SK-N-SH (cell line): ENCODE data around the gene CTCF. TPM values are rescaled to one million over a fixed set of nuclear protein-coding genes. Genes with fewer than 3 reads are reported as not detected.

Experiments used
- CTCF ChIA-PET: fragments of 300-600, 350-600 bp; formaldehyde crosslinking; extraction: SDS; loops from one replicate; lab custom pipeline; 2021; lab: Yijun Ruan, JAX
- POLR2A ChIA-PET: fragments of 350-600 bp; sonication (Branson Sonifier 250); formaldehyde crosslinking; extraction: SDS; loops from one replicate; lab custom pipeline; 2020; ENCODE audit warnings: antibody characterized with exemption, inconsistent platforms; lab: Yijun Ruan, JAX
- DNase-seq: peaks from one replicate; pipeline ENCODE4 v3.0.0; 2012
- H2AFZ ChIP-seq: fragments of 200-600 bp; sonication (generic); 2 replicates; pipeline ENCODE4 v1.8.1; 2016; ENCODE audit warnings: antibody characterized with exemption, mild to moderate bottlenecking, low read depth
- H3F3A ChIP-seq: fragments of 200-600 bp; sonication (generic); replicated peaks from 2 replicates; pipeline ENCODE3; 2016; ENCODE audit warnings: antibody characterized with exemption, mild to moderate bottlenecking; ENCODE audit not compliant: insufficient read depth
- H3K27ac ChIP-seq, 2 experiments: fragments of 200-500 bp in 1 of 2; fragments of 200-600 bp in 1 of 2; sonication (Bioruptor generic) in 1 of 2; sonication (generic), shearing (Covaris generic) in 1 of 2; 2 replicates each; pipeline versions ENCODE4 v1.5.1 to v1.6.1; 2014 to 2016; ENCODE audit warnings: low read depth in 2 of 2, inconsistent platforms in 1 of 2, low read length in 1 of 2, mild to moderate bottlenecking in 1 of 2, mixed read lengths in 1 of 2
- H3K27me3 ChIP-seq: fragments of 200-600 bp; sonication (generic), shearing (Covaris generic); 2 replicates; pipeline ENCODE4 v1.6.1; 2016; ENCODE audit warnings: mixed run types; ENCODE audit not compliant: insufficient read depth
- H3K36me3 ChIP-seq, 2 experiments: fragments of 200-500 bp in 1 of 2; fragments of 200-600 bp in 1 of 2; sonication (Bioruptor generic) in 1 of 2; sonication (generic) in 1 of 2; replicated peaks in 1 of 2; 2 replicates each; pipeline versions ENCODE3 to v1.5.1; 2014 to 2016; ENCODE audit warnings: low read length in 1 of 2, mild to moderate bottlenecking in 1 of 2; ENCODE audit not compliant: insufficient read depth in 2 of 2, control insufficient read depth in 1 of 2
- H3K4me1 ChIP-seq, 2 experiments: fragments of 200-500 bp in 1 of 2; fragments of 200-600 bp in 1 of 2; sonication (Bioruptor generic) in 1 of 2; sonication (generic), shearing (Covaris generic) in 1 of 2; 2 replicates each; pipeline versions ENCODE4 v1.5.1 to v1.6.1; 2014 to 2016; ENCODE audit warnings: low read depth in 1 of 2, low read length in 1 of 2, mixed run types in 1 of 2; ENCODE audit not compliant: insufficient read depth in 2 of 2, control insufficient read depth in 1 of 2
- H3K4me2 ChIP-seq: fragments of 200-600 bp; sonication (generic), shearing (Covaris generic); 2 replicates; pipeline ENCODE4 v1.6.1; 2017; ENCODE audit warnings: mixed run types
- H3K4me3 ChIP-seq, 2 experiments: fragments of 200-500 bp in 1 of 2; fragments of 200-600 bp in 1 of 2; sonication (Bioruptor generic) in 1 of 2; sonication (generic), shearing (Covaris generic) in 1 of 2; 2 replicates each; pipeline versions ENCODE4 v1.5.1 to v1.8.1; 2014 to 2016; ENCODE audit warnings: low read depth in 2 of 2, inconsistent platforms in 1 of 2, low read length in 1 of 2, mild to moderate bottlenecking in 1 of 2, mixed read lengths in 1 of 2, moderate library complexity in 1 of 2
- H3K79me2 ChIP-seq: fragments of 200-600 bp; sonication (generic); 2 replicates; pipeline ENCODE4 v1.8.1; 2017; ENCODE audit warnings: mild to moderate bottlenecking; ENCODE audit not compliant: insufficient read depth
- H3K9ac ChIP-seq: fragments of 200-600 bp; sonication (generic); 2 replicates; pipeline ENCODE4 v1.6.1; 2017; ENCODE audit warnings: mixed run types
- H3K9me2 ChIP-seq: fragments of 200-600 bp; sonication (generic); 2 replicates; pipeline ENCODE4 v1.6.1; 2017; ENCODE audit warnings: mixed run types
- H3K9me3 ChIP-seq: fragments of 200-600 bp; sonication (generic); 2 replicates; pipeline ENCODE4 v1.6.1; 2017; ENCODE audit warnings: mixed run types, mild to moderate bottlenecking, moderate library complexity
- H4K20me1 ChIP-seq: fragments of 200-600 bp; sonication (generic); 2 replicates; pipeline ENCODE4 v1.6.1; 2017; ENCODE audit warnings: mild to moderate bottlenecking, mixed run types; ENCODE audit not compliant: insufficient read depth
- CHD2 ChIP-seq: fragments of 150-350 bp; IDR thresholded peaks from 2 replicates; pipeline ENCODE4 v1.6.1; 2018; ENCODE audit warnings: low read length; ENCODE audit not compliant: partially characterized antibody
- ELF1 ChIP-seq: IDR thresholded peaks from 2 replicates; pipeline ENCODE4 v1.4.0; 2012
- EP300 ChIP-seq, 2 experiments: IDR thresholded peaks; 2 replicates each; pipeline versions ENCODE4 v1.4.0 to v1.6.1; 2012; ENCODE audit warnings: borderline replicate concordance in 1 of 2, low read depth in 1 of 2, low read length in 1 of 2
- EZH2phosphoT487 ChIP-seq: fragments of 200-600 bp; sonication (generic); IDR thresholded peaks from 2 replicates; pipeline ENCODE4 v1.6.1; 2017; ENCODE audit warnings: low read depth, mixed run types, mild to moderate bottlenecking, antibody characterized with exemption, moderate library complexity, borderline replicate concordance
- FOXJ3 ChIP-seq: sonication (generic); formaldehyde crosslinking; IDR thresholded peaks from 2 replicates; pipeline ENCODE4 v1.5.1; 2020; ENCODE audit warnings: mild to moderate bottlenecking, missing genetic modification reagents
- JUND ChIP-seq: IDR thresholded peaks from 2 replicates; pipeline ENCODE4 v1.4.0; 2012
- MAX ChIP-seq: IDR thresholded peaks from 2 replicates; pipeline ENCODE4 v1.4.0; 2012; ENCODE audit warnings: low read depth
- MEF2A ChIP-seq: IDR thresholded peaks from 2 replicates; pipeline ENCODE4 v1.4.0; 2012; ENCODE audit warnings: low read depth, borderline replicate concordance
- NFIC ChIP-seq: IDR thresholded peaks from 2 replicates; pipeline ENCODE4 v1.4.0; 2012; ENCODE audit warnings: borderline replicate concordance
- NRF1 ChIP-seq: IDR thresholded peaks from 2 replicates; pipeline ENCODE4 v1.6.1; 2012; ENCODE audit warnings: low read depth, mild to moderate bottlenecking, low read length
- PBX3 ChIP-seq: IDR thresholded peaks from 2 replicates; pipeline ENCODE4; 2012
- POLR2AphosphoS5 ChIP-seq: IDR thresholded peaks from 2 replicates; pipeline ENCODE4 v1.6.1; 2012; ENCODE audit warnings: low read depth, low read length
- RAD21 ChIP-seq: IDR thresholded peaks from 2 replicates; pipeline ENCODE4 v1.6.1; 2012; ENCODE audit warnings: mild to moderate bottlenecking, low read length
- RCOR1 ChIP-seq: fragments of 150-350 bp; IDR thresholded peaks from 2 replicates; pipeline ENCODE4 v1.6.1; 2017; ENCODE audit warnings: antibody characterized with exemption, low read length
- RFX5 ChIP-seq: IDR thresholded peaks from 2 replicates; pipeline ENCODE4 v1.6.1; 2012; ENCODE audit warnings: mild to moderate bottlenecking, improper control_type of control experiment, low read length
- RXRA ChIP-seq: IDR thresholded peaks from 2 replicates; pipeline ENCODE4 v1.4.0; 2012; ENCODE audit warnings: low read depth, mild to moderate bottlenecking, borderline replicate concordance
- USF2 ChIP-seq: fragments of 150-350 bp; IDR thresholded peaks from 2 replicates; pipeline ENCODE4 v1.6.1; 2017; ENCODE audit warnings: antibody characterized with exemption, low read length, low read depth, borderline replicate concordance
- ZBTB33 ChIP-seq: IDR thresholded peaks from 2 replicates; pipeline ENCODE4 v1.4.0; 2012; ENCODE audit warnings: low read depth, borderline replicate concordance
- WGBS: methylation state at CpG from one replicate; pipeline ENCODE4 v1.1.6; 2017; ENCODE audit warnings: low lambda C conversion rate; 5-methylcytosine and 5-hydroxymethylcytosine counted together
- polyA plus RNA-seq, 3 experiments: library from polyadenylated mRNA; depleted of rRNA; stranded (reverse); fragments of >200 nt; gene quantifications; 2 replicates each; pipeline ENCODE4 v1.2.3, GENCODE V29; 2012

CTCF gene
- polyA plus RNA-seq, 1 of the 3 experiments (the other 2 are of a cell fraction): 19.6 TPM

- TF ChIP-seq ZBTB33 (no peak; the same call in 1 of the 2 replicates), MEF2A (no peak), RFX5 (no peak), RCOR1 (0 out of 2 replicates have a peak, but pooled peaks have one; percentile 49), FOXJ3 (no peak), EZH2phosphoT487 (no peak), ELF1 (no peak), POLR2AphosphoS5 (0 out of 2 replicates have a peak, but pooled peaks have one; percentile 19), PBX3 (0 out of 2 replicates have a peak, but pooled peaks have one; percentile 8), NFIC (0 out of 2 replicates have a peak, but pooled peaks have one; percentile 13), RAD21 (peak; percentile 94), RXRA (no peak), MAX (peak; percentile 22)
These were observed 41.1 kb upstream of the CTCF start (continued) for GRCh38 chr16:67521095-67521804.

- CTCF ChIA-PET: interaction anchor here (0.8 to 9.3 kb wide), 8 partner anchors 9 to 291 kb away, joined by 3 to 246 read pairs (median 6); partner anchors contain the start of genes ACD, C16orf86, CTCF and ENKD1
- TF ChIP-seq NRF1 (no peak), EP300 (IDR thresholded peaks at IDR 0.05; ENCODE audit: borderline replicate concordance in 1 of 2, low read depth in 1 of 2, low read length in 1 of 2) (no peak), RCOR1 (no peak), JUND (no peak), CHD2 (no peak), USF2 (no peak), FOXJ3 (no peak)
- Histone ChIP-seq H3K27ac (no peak overlapping the region), H3K9me3 (no peaks in the 10 kb centered on the region), H3K4me2 (no peak overlapping the region), H3K4me3 (no peak overlapping the region), H4K20me1 (no peaks in the 10 kb centered on the region), H3K4me1 (peaks cover 10 to 12% of the 10 kb centered on the region in 2 experiments; a peak in 2 of 4 replicates), H3K9me2 (no peaks in the 10 kb centered on the region), H3K79me2 (peaks cover 14% of the 10 kb centered on the region), H2AFZ (no peak overlapping the region), H3K9ac (no peak overlapping the region), H3K36me3 (no peaks in the 10 kb centered on the region), H3F3A (peaks cover 21% of the 10 kb centered on the region), H3K27me3 (no peaks in the 10 kb centered on the region)
- 84% methylated on average over 4 of the region's 11 CpGs for WGBS
- POLR2A ChIA-PET: interaction anchor here (1.3 kb wide), 1 partner anchor 13 kb away, joined by 3 read pairs; no protein-coding TSS in a partner anchor
- DNase-seq: no peak
These were observed 37.0 kb upstream of the CTCF start for GRCh38 chr16:67525176-67525860.
